HCT116 (cell line): Measurements from ENCODE around the gene TRAF3. TPM values are rescaled to one million over a fixed set of nuclear protein-coding genes. Genes with fewer than 3 reads are reported as not detected.

ENCODE experiments used
- ATAC-seq: fragments of 200-7000 bp; cut with Tn5 transposase; 2 replicates; pipeline ENCODE4 v1.9.1; 2020; ENCODE audit warnings: mild to moderate bottlenecking, moderate library complexity
- BruUV-seq: library from RNA; stranded (reverse); fragments of 400-500 nt; replicated peaks from 2 replicates; lab custom pipeline; 2021; lab: Mats Ljungman, UMichigan
- CTCF ChIA-PET: fragments of 300-600 bp; sonication (Branson Sonifier 250); formaldehyde crosslinking; loops from one replicate; lab custom pipeline; 2021; ENCODE audit warnings: antibody characterized with exemption; lab: Charles Lee
- POLR2A ChIA-PET: fragments of 300-600, 350-600 bp; sonication (Branson Sonifier 250); formaldehyde crosslinking; loops from one replicate; lab custom pipeline; 2021; ENCODE audit warnings: antibody characterized with exemption; lab: Charles Lee
- RAD21 ChIA-PET, 2 experiments: fragments of 300-600 bp; sonication (Branson Sonifier 250); formaldehyde crosslinking; loops; one replicate each; lab custom pipeline; 2023; ENCODE audit warnings: low total read pairs in 2 of 2; ENCODE audit not compliant: uncharacterized antibody in 2 of 2, unreplicated experiment in 2 of 2, low non-redundant PET in 1 of 2; lab: Charles Lee
- DNase-seq: peaks from one replicate; pipeline ENCODE4 v3.0.0-alpha.2; 2010; ENCODE audit warnings: low read depth, low spot score
- H2AFZ ChIP-seq: fragments of 200-600 bp; shearing (Covaris generic), sonication (generic); 2 replicates; pipeline ENCODE4 v1.6.1; 2017; ENCODE audit warnings: low read depth, mixed run types, mixed read lengths, antibody characterized with exemption, low read length; ENCODE audit not compliant: poor library complexity, severe bottlenecking
- H3K27ac ChIP-seq: 2 replicates; pipeline ENCODE4 v1.5.1; 2012; ENCODE audit warnings: low read depth, low read length
- H3K27me3 ChIP-seq: fragments of 200-600 bp; sonication (generic); 2 replicates; pipeline ENCODE4 v1.6.1; 2016; ENCODE audit warnings: mixed run types, low read length, mixed read lengths; ENCODE audit not compliant: insufficient read depth
- H3K36me3 ChIP-seq, 2 experiments: fragments of 200-500 bp in 1 of 2; fragments of 200-600 bp in 1 of 2; sonication (Bioruptor generic) in 1 of 2; sonication (generic) in 1 of 2; 2 replicates each; pipeline versions ENCODE4 v1.5.1 to v1.6.1; 2014 to 2016; ENCODE audit warnings: low read length in 2 of 2, inconsistent platforms in 1 of 2, mixed read lengths in 1 of 2, mixed run types in 1 of 2; ENCODE audit not compliant: insufficient read depth in 2 of 2, control insufficient read depth in 1 of 2
- H3K4me1 ChIP-seq, 2 experiments: fragments of 200-600 bp in 1 of 2; sonication (generic) in 1 of 2; 2 replicates each; pipeline versions ENCODE4 v1.5.1 to v1.6.1; 2012 to 2017; ENCODE audit warnings: low read length in 2 of 2, inconsistent platforms in 1 of 2, mild to moderate bottlenecking in 1 of 2, mixed read lengths in 1 of 2, mixed run types in 1 of 2, moderate library complexity in 1 of 2; ENCODE audit not compliant: insufficient read depth in 2 of 2, control insufficient read depth in 1 of 2
- H3K4me2 ChIP-seq: fragments of 200-600 bp; sonication (generic); 2 replicates; pipeline ENCODE4 v1.6.1; 2017; ENCODE audit warnings: mixed run types, low read length, mixed read lengths
- H3K4me3 ChIP-seq, 2 experiments: fragments of 200-600 bp in 1 of 2; sonication (generic) in 1 of 2; replicated peaks in 1 of 2; 2 replicates each; pipeline ENCODE4 v1.5.1; 2011 to 2016; ENCODE audit warnings: low read length in 2 of 2, control low read depth in 1 of 2, low read depth in 1 of 2, mild to moderate bottlenecking in 1 of 2, mixed read lengths in 1 of 2, mixed run types in 1 of 2
- H3K79me2 ChIP-seq: fragments of 200-600 bp; sonication (generic); 2 replicates; pipeline ENCODE4 v1.6.1; 2017; ENCODE audit warnings: mild to moderate bottlenecking, mixed run types, low read length, moderate library complexity, mixed read lengths; ENCODE audit not compliant: insufficient read depth
- H3K9ac ChIP-seq: fragments of 200-600 bp; sonication (generic); 2 replicates; pipeline ENCODE4 v1.6.1; 2016; ENCODE audit warnings: low read length, mixed read lengths
- H3K9me2 ChIP-seq: fragments of 200-600 bp; sonication (generic), shearing (Covaris generic); 2 replicates; pipeline ENCODE4 v1.6.1; 2017; ENCODE audit warnings: mixed run types, mild to moderate bottlenecking, moderate library complexity; ENCODE audit not compliant: insufficient read depth
- H3K9me3 ChIP-seq, 2 experiments: fragments of 200-500 bp in 1 of 2; fragments of 200-600 bp in 1 of 2; sonication (Bioruptor generic) in 1 of 2; sonication (generic) in 1 of 2; 2 replicates each; pipeline ENCODE4 v1.6.1; 2014 to 2017; ENCODE audit warnings: low read length in 2 of 2, mixed read lengths in 2 of 2, inconsistent platforms in 1 of 2, low read depth in 1 of 2, mild to moderate bottlenecking in 1 of 2, mixed run types in 1 of 2, moderate library complexity in 1 of 2; ENCODE audit not compliant: control insufficient read depth in 1 of 2, insufficient read depth in 1 of 2
- H4K20me1 ChIP-seq: fragments of 200-600 bp; sonication (generic), shearing (Covaris generic); 2 replicates; pipeline ENCODE4 v1.6.1; 2017; ENCODE audit warnings: mixed run types, mild to moderate bottlenecking, moderate library complexity; ENCODE audit not compliant: insufficient read depth
- ATF3 ChIP-seq: IDR thresholded peaks from 2 replicates; pipeline ENCODE4 v1.6.1; 2012
- CBX3 ChIP-seq: IDR thresholded peaks from 2 replicates; pipeline ENCODE4 v1.6.1; 2012; ENCODE audit warnings: low read depth
- CEBPB ChIP-seq: IDR thresholded peaks from 2 replicates; pipeline ENCODE4 v1.6.1; 2012; ENCODE audit warnings: low read depth
- EZH2 ChIP-seq: fragments of 200-600 bp; sonication (generic); IDR thresholded peaks from 2 replicates; pipeline ENCODE4 v1.6.1; 2017; ENCODE audit warnings: antibody characterized with exemption, mixed run types
- REST ChIP-seq: IDR thresholded peaks from 2 replicates; pipeline ENCODE4 v1.6.1; 2012; ENCODE audit warnings: low read depth
- TCF7L2 ChIP-seq: IDR thresholded peaks from 2 replicates; pipeline ENCODE4 v1.7.0; 2011; ENCODE audit warnings: borderline replicate concordance, inconsistent platforms; ENCODE audit not compliant: insufficient read depth, insufficient read length; ENCODE audit errors: extremely low read depth
- YY1 ChIP-seq: IDR thresholded peaks from 2 replicates; pipeline ENCODE4 v1.6.1; 2011; ENCODE audit warnings: low read length, low read depth, moderate library complexity, mild to moderate bottlenecking; ENCODE audit not compliant: insufficient replicate concordance; ENCODE audit errors: extremely low read depth
- ZBTB33 ChIP-seq: IDR thresholded peaks from 2 replicates; pipeline ENCODE4 v1.6.1; 2011; ENCODE audit warnings: mild to moderate bottlenecking, low read length, moderate library complexity; ENCODE audit not compliant: insufficient replicate concordance; ENCODE audit errors: extremely low read depth
- ZNF274 ChIP-seq: fragments of 200-500 bp; sonication (Bioruptor generic); IDR thresholded peaks from 2 replicates; pipeline ENCODE4 v1.6.1; 2014; ENCODE audit warnings: mild to moderate bottlenecking, low read depth, low read length, inconsistent platforms
- intact Hi-C: fragments of 100-400 bp; cut with micrococcal nuclease; formaldehyde crosslinking; loops from 2 replicates; pipeline ENCODE4 v1.10.0; 2022
- total RNA-seq: library from RNA; stranded (reverse); gene quantifications from one replicate; pipeline ENCODE4 v1.2.1, GENCODE V29; 2021; ENCODE audit not compliant: unreplicated experiment

Gene TRAF3
- total RNA-seq, 1 experiment from 2014 or later = 32.1 TPM

- Histone ChIP-seq H3K27ac (no peak overlapping the region), H3K27me3 (no peaks in the 10 kb centered on the region), H3K4me1 (no peaks in the 10 kb centered on the region), H3K9me2 (no peaks in the 10 kb centered on the region), H3K9me3 (no peaks in the 10 kb centered on the region), H3K4me3 (no peak overlapping the region), H3K4me2 (no peak overlapping the region), H3K79me2 (0 out of 2 replicates have a peak, but pooled peaks cover 3% of the 10 kb centered on the region), H2AFZ (no peak overlapping the region), H3K9ac (no peak overlapping the region), H4K20me1 (no peaks in the 10 kb centered on the region), H3K36me3 (peaks cover 0 to 6% of the 10 kb centered on the region in 2 experiments; a peak in 1 of 4 replicates)
- DNase-seq (no peak), ATAC-seq (no peak)
- no TSS peak for BruUV-seq
- ChIA-PET POLR2A (no interaction called here), RAD21 (no interaction called here), CTCF (no interaction called here)
- intact Hi-C loops = no loop called here
- TF ChIP-seq ZNF274 = no peak
- no peak for TF ChIP-seq YY1
- TF ChIP-seq REST = no peak
- TF ChIP-seq EZH2 = no peak
- TF ChIP-seq ATF3 = no peak
- no peak for TF ChIP-seq TCF7L2
- TF ChIP-seq ZBTB33 = no peak
- TF ChIP-seq CBX3 = no peak
- TF ChIP-seq CEBPB = no peak
These were observed 43.9 kb upstream of the TRAF3 start for GRCh38 chr14:102733326-102733725.
